Tibial nerve (tissue), 4 donors: ENCODE measurements around the gene KRT32.

Source experiments
- CTCF ChIP-seq, 5 experiments: fragments of 200-600 bp in 3 of 5; fragments of 450-650 bp in 2 of 5; sonication (generic) in 3 of 5; IDR thresholded peaks; one replicate each; pipeline ENCODE4 v1.5.1; 2016 to 2019; ENCODE audit warnings: antibody characterized with exemption in 5 of 5, mild to moderate bottlenecking in 3 of 5, moderate library complexity in 2 of 5
- EP300 ChIP-seq, 2 donors: sonication (generic); formaldehyde crosslinking; IDR thresholded peaks; one replicate each; pipeline ENCODE4 v1.6.1; 2017; ENCODE audit warnings: antibody characterized with exemption in 2 of 2, mild to moderate bottlenecking in 1 of 2
- POLR2A ChIP-seq, 2 donors: fragments of 450-650 bp; IDR thresholded peaks; one replicate each; pipeline ENCODE4 v1.6.1; 2017; ENCODE audit warnings: antibody characterized with exemption in 2 of 2, mild to moderate bottlenecking in 2 of 2, moderate library complexity in 2 of 2

GRCh38 chr17:41468346-41468745, 1.2 kb upstream of the KRT32 start:
- no peak for TF ChIP-seq CTCF (IDR thresholded peaks at IDR 0.05)
- TF ChIP-seq POLR2A (IDR thresholded peaks at IDR 0.05): no peak
- TF ChIP-seq EP300 (IDR thresholded peaks at IDR 0.05): no peak
